Measurements from ENCODE around the gene FAIM2.

FAIM2 gene

GRCh38 chr12:49824895-49825294 lies 78.8 kb downstream of the FAIM2 start:
- no peak overlapping the region for H3K27ac ChIP-seq

GRCh38 chr12:49824416-49824815 lies 79.3 kb downstream of the FAIM2 start:
- H3K27ac ChIP-seq = no peak overlapping the region
- TF ChIP-seq, protein P1, sequence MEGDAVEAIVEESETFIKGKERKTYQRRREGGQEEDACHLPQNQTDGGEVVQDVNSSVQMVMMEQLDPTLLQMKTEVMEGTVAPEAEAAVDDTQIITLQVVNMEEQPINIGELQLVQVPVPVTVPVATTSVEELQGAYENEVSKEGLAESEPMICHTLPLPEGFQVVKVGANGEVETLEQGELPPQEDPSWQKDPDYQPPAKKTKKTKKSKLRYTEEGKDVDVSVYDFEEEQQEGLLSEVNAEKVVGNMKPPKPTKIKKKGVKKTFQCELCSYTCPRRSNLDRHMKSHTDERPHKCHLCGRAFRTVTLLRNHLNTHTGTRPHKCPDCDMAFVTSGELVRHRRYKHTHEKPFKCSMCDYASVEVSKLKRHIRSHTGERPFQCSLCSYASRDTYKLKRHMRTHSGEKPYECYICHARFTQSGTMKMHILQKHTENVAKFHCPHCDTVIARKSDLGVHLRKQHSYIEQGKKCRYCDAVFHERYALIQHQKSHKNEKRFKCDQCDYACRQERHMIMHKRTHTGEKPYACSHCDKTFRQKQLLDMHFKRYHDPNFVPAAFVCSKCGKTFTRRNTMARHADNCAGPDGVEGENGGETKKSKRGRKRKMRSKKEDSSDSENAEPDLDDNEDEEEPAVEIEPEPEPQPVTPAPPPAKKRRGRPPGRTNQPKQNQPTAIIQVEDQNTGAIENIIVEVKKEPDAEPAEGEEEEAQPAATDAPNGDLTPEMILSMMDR (conservative IDR thresholded peaks at IDR 0.05) = no peak
- no peak for TF ChIP-seq ZFX (IDR thresholded peaks at IDR 0.05)

More at GRCh38 chr12:49824895-49825294, 78.8 kb downstream of the FAIM2 start:
- TF ChIP-seq, protein P1 (conservative IDR thresholded peaks at IDR 0.05) = no peak
- TF ChIP-seq ZFX (IDR thresholded peaks at IDR 0.05) = no peak

GRCh38 chr12:49823951-49824350 lies 79.7 kb downstream of the FAIM2 start:
- TF ChIP-seq ZFX (IDR thresholded peaks at IDR 0.05) = no peak
- TF ChIP-seq, protein P1 (conservative IDR thresholded peaks at IDR 0.05) = no peak
- H3K27ac ChIP-seq = no peak overlapping the region

- H3K27ac ChIP-seq = no peak overlapping the region
- TF ChIP-seq, protein P1 (conservative IDR thresholded peaks at IDR 0.05) = no peak
- no peak for TF ChIP-seq ZFX (IDR thresholded peaks at IDR 0.05)
Observed at GRCh38 chr12:49823350-49823749, 80.3 kb downstream of the FAIM2 start.

DNA sequence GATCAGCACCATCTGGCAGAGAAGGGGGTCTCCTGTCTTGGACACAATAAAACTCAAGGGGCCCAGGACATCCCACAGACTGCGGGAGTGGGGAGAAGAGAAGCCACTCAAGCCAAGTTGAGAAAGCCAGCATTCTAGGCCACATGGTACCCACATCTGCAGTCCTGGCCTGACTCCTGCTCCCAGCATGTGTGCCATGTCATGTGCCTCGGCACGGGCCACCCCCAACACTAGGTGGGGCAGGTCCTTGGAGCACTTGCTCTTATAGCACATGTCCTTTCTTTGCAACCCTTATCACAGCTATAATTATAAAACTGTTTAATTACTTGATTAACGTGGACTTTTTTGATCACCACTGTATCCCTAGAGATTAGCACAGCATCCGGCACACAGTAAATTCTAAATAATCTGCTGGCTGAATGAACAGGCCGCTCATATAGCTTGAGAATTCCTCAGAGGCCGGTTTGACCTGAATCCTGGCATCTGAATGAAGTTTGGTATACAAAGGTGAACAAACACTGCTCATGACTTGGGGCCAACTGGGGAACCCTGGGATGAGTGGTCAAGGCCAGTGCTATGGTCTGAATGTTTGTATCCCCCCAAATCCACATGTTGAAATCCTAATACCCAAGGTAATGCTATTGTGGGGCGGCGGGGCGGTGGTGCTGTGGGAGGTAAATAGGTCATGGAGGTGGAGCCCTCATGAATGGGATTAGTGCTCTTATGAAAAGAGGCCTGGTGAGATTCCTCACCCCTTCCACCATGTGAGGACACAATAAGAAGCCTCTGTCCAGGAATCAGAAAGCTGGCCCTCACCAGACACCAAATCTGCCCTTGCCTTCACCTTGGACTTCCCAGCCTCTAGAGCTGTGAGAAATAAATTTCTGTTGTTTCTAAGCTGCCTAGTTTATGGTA lies 82.1 kb downstream of the FAIM2 start:
- TF ChIP-seq, protein P1 (conservative IDR thresholded peaks at IDR 0.05) = no peak
- no peak for TF ChIP-seq ZFX (IDR thresholded peaks at IDR 0.05)
- H3K27ac ChIP-seq = no peak overlapping the region

DNA sequence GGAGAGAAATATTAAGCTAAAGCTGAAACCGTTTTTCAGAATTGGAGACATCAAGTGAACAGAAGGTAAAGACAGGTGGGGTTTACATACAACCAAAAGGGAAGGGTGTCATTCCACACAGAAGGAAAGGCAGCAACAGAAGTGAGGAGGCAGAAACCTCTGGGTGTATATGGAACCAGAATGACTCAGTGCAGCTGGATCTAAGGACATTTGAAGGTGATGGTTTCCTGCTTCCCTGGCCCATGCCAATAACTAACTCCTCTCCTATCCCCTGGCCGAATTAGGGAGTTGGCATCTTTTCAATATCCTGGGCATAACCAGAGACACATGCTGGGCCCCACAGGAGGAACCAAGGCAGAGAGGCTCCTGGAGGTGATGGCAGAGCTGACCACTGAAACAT lies 83.9 kb downstream of the FAIM2 start:
- H3K27ac ChIP-seq = no peak overlapping the region
- TF ChIP-seq, protein P1 (conservative IDR thresholded peaks at IDR 0.05) = no peak

DNA sequence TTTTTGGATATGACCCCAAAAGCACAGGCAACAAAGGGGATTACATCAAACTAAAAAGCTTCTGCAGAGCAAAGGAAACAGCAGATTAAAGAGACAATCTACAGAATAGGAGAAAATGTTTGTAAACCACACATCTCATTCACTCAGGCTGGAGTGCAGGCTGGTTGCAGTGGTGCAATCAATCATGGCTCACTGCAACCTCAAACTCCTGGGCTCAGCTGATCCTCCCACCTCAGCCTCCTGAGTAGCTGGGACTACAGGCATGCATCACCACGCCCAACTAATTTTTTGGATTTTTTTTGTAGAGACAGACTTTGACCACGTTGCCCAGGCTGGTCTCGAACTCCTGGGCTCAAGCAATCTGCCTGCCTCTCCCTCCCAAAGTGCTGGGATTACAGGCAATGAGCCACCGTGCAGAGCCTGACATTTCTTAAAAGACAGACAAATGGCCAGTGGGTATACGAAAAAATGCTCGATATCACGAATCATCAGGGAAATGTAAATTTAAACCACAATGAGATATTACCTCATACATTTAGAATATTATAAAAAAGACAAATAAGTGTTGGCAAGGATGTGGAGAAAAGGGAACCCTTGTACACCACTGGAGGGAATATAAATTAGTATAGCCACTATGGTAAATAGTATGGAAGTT lies 85.3 kb downstream of the FAIM2 start:
- TF ChIP-seq ZFX (IDR thresholded peaks at IDR 0.05) = no peak
- TF ChIP-seq, protein P1 (conservative IDR thresholded peaks at IDR 0.05) = no peak
- no peak overlapping the region for H3K27ac ChIP-seq

All from C4-2B (cell line).